HuH-7.5 (cell line): ENCODE measurements around the gene FOXO4.

Source experiments
- DNase-seq: peaks from one replicate; pipeline ENCODE4 v3.0.0; 2011; ENCODE audit warnings: low spot score

FOXO4 gene

DNA sequence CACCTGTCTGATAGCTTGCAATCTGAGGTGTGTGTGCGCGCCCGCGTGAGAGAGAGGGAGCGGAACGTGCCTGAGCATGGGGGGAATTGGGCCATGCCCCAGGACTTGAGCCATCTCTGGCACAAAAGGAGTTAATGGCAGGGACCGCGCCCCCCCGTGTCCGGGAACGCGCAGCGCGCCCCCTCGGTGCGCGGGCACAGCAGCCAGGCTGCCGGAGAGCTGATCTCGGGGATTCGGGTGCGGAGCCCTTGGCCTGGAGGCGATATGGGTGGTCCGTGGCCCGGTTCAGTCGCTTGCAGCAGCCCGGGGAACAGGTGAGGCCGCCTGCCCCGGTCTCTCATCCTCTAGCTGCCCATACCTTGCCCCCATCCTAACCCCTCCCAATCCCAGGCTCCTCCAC lies 49.0 kb downstream of the FOXO4 start, which contains the start of gene NLGN3:
TSS of gene NLGN3 (plus strand) at position 191 of the 400 bp plus-strand sequence. CDS start 2,909 bp downstream, outside the sequence.
- no peak for DNase-seq

DNA sequence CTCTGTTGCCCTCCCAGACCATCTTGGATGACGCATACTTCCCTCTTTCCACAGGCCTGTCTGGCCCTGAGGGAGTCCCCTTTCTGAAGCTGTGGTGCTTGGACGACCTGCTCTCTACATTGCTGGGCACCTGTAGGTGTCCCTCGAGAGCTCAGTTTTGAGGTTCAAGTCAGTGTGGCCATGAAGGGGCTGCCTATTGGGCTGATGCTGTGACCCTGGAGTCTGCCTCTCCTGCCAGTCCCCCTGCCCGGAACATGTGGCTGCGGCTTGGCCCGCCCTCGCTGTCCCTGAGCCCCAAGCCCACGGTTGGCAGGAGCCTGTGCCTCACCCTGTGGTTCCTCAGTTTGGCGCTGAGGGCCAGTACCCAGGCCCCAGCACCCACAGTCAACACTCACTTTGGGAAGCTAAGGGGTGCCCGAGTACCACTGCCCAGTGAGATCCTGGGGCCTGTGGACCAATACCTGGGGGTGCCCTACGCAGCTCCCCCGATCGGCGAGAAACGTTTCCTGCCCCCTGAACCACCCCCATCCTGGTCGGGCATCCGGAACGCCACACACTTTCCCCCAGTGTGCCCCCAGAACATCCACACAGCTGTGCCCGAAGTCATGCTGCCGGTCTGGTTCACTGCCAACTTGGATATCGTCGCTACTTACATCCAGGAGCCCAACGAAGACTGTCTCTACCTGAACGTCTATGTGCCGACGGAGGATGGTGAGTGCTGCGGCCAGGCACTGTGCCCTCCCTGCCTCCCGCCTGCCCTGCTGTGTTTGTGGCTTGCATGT lies 52.0 kb downstream of the FOXO4 start:
- no peak for DNase-seq

DNA sequence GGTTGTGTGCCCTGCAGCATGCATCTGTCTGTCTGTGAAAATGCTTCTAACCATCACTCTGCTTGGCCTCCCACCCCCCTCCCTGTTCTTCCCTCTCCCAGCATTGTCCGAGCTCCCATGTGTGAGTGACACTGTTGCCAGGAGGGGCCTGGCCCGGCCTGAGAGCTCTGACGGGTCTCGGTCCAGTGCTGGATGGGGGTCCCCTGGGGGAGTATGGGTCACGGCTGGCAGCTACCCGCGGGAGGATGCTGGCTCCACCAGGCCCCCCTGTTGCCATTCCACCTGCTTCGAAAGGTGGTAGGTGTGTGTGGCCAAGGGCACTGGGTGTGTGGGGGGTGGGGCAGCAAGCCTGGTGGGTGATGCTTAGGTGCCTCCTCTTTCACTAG lies 52.6 kb downstream of the FOXO4 start:
- DNase-seq, result no peak

DNA sequence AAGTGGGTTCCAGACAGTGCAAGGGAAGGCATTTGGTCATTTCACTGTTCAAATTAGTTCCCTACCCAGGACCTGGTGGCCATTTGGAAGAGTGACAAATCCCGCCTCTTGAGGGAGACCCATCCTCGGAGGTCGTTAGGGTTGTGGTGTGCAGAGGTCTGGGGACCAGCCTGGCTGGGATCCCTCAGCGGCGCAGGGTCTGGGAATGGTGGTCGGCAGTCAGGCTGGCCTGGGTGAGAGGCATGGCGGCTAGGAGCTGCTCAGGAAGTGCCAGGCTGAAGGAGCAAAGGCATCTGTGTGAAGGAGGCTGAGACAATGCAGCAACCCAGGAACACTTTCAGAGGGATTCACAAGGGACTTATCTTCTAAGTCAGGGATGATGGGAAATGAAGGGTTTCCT lies 55.7 kb downstream of the FOXO4 start:
- no peak for DNase-seq
